ENCODE data around the gene GPR39.

Gene GPR39

DNA sequence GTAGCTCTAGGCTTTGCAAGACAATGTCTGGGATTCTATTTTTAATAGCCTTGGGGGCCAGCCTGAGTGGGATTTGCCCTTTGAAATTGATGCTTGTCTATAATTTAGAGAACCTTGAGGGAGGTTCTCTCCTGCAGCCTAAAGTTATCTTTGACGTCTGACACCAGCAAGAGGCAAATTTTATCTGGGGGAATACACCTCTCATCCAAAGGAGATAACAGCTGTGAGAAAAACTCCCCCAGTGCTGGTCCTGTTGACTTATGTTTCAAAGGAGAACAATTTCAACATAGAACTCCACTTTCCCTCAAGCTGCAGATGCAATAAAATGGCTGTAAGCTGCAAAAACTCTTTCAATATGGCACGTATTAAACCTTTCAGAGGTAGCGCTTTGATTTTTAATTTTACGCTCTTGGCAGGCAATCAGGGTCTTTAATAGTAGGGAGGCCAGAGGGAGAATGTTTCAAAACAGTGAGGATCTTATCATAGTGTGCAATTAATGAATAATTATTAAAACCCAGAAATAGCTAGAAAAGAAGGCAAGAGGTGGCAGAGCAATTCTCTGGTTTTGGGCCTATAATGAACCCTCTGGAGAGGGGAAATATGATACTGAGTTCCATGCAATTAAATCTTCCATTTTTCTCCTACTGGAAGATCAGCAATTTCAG, 191.0 kb downstream of the GPR39 start:
- FAIRE-seq, result no peak

DNA sequence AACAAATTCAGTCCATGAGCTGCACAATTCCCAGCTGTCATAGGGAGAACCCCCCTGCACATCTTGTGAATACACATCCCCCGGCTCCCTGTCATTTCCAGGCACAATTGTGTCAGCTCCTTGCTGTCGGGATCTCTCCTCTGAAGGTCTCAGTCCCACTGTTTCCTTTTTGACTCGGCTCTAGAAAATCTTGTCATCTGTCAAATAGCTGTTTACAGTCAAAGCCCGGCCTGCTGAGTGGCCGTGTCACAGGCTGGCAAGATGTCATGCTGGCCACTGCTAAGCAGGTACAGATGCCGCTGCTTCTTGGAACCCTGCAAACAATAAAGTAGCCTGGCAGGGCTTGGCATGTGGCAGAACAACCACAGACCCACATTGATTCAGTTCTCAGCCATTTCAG, 191.7 kb downstream of the GPR39 start:
- no peak for FAIRE-seq

DNA sequence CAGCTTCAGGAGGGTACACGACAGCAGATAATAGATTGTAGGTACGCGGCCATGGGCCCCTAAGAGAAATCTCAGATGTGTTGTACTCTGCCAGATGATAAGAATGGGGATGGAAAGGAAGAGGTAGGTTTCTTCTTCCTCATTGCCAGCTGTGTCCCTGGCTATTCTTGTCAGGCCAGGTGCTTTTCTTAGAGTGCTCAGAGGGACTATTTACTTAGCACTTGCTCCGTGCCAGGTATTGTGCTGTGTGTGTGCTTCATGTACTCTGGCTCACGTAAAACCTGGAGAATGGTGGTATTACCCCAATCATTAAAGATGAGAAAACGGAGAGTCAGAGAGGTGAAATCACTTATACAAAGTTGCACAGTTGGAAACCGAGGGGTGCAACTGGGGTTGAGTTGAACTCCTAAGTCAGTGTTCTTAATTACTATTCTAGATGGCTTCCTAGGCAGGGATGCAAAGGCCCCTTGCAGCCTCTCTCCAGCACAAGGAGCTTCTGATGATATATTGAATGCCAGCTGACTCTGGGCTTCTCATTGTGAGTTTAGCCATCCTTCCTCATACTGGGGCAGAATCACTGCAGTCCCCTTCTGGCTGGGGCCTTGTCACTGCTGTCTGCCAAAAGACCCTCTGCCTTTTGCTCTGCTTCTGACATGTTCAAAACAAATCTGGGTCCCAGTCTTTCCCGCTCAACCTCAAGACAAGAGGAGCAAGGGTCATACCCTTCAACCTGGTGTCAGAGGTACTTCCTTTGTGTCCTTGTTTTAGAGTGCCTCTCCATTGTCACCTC, 192.7 kb downstream of the GPR39 start:
- FAIRE-seq, result no peak

DNA sequence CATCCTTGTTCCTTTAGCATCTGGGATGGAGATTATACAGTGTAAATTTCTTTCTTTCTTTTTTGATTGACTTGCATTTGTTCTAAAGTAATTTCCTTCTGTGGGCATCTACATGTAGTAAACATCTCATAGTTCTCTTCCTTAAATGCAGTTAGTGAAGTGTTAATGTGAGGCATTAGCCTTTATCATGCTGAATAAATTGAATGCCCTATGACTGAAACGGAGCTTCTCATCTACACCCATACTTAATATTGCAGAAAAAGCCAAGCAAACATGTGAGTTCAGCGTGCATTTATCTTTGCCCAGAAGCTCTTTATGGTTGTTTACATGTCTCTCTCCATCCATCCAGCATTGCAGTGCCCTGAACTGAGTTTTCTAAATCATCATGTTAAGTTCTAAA, 195.1 kb downstream of the GPR39 start:
- FAIRE-seq, result no peak

DNA sequence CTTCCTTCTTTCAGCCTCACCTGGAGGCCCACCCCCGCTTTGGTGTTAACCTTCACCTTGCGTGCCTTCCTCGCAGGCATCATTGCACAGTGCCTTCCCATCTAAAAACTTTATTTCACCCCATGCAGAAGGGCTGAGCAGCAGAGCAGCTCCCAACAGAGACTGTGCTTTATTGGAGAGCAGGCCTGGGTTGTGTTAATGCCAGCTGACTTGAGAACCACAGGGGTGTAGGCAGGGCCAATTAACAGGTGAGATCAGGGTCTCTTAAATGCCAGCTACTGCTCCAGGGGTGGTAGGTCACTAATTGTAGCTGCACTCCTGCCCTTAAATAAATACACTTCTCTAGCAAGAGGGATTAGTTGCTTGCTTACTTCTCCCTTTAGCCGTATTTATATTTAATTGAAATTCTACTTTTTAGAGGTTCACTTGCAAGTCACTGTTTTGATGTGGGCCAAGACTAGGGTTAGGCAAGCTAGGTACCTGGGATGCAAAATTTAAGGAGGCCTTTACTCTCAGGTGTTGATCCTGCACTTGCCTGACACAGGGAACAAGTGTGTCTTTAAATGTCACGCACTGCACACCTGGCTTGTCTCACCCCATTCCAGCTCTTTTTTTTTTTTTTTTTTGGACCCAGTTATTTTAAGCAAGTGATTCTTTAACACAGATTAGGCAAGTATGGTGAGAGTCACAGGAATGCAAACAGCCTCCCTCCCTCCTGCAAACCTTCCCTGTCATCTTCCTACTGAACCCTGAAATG, 198.9 kb downstream of the GPR39 start:
- no peak for FAIRE-seq

DNA sequence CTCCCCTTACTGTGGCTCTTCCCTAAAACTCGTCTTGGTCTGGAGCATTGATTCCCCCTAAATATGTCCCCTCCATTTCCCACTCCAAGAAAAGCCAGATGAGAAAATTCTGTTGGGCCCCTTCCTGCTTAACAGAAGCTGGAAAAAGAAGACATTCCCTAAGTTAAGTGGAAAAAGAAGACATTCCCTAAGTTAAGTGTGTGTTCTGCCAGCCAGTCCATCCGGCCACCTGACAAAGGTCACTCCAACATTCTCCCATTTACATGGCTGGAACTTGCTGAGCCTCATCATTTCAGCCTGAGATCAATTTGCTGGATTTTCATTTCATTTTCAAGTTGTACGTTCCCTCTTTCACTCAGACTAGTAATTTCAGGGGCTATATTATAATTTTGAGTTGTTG, 201.4 kb downstream of the GPR39 start:
- no peak for FAIRE-seq

DNA sequence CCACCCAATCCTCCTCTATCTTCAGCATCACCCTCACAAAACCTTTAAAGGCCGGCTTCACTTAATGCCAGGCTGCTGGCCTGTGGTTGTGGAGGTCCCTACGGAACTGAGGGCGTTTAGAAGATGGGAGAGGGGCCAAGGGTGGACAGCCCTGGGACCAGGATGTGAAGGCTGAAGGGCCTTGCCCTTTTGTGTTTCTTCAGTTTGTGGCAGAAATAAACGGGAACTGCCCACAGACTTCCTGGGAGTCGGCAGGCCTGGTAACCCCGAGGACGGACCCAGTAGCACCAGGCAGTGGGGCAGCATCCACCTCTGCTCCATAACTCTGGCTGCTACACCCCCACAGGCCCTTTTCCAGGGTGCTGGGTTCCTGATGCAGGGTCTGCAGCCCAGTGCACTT, 202.1 kb downstream of the GPR39 start:
- no peak for FAIRE-seq

DNA sequence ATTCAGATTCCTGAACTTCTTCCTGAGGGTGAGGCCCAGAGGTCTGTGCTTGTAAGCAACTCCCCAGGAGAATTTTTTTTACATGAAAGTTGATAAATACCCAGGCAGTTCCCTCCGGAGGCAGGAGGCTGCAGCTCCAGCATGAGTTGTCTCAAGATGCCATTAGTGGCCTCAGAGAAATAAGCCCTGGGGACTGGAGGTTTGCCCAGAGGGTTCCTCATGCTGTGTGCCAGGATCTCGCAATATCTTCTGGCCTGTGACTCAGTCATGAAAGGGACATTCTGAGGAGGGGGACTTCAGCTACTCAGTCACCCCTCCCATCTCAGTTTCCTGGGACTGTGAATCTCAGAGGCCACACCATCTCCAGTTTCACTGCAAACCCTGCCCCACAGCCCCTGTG, 203.5 kb downstream of the GPR39 start:
- no peak for FAIRE-seq

DNA sequence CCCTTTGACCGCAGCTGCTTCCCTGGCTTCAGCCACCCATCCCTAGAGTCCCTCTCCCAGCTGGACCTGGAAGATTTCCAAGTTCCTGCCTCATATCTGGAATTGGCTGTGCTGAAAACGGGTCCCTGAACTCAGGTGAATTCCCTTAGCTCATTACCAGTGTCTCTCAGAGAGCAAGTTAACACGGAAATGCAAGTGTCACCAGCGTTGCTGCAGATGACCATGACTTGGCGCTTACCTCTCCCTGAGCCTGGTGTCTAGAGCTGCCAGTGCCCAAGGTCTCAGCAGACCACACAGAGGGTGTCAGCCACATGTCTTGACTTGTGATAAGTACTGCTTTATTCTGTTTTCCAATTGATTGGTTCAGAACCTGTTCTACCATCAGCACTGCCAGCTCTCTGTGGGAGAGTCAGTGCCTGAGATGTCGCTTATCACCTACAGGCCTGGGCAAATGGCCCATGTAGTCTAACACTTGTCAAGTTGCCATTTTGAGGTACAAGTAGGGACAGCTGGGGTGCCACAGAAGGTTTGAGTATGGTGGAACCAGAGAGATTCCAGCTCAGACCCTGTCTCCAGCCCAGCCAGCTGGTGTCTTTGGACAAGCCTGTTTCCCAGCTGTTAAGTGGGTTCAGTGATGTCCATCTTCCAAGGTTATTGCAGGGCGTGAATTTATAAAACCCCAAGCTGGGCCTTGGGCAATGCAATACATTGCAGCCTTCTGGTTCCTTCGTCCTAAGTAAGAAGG, 204.7 kb downstream of the GPR39 start:
- FAIRE-seq, result no peak

DNA sequence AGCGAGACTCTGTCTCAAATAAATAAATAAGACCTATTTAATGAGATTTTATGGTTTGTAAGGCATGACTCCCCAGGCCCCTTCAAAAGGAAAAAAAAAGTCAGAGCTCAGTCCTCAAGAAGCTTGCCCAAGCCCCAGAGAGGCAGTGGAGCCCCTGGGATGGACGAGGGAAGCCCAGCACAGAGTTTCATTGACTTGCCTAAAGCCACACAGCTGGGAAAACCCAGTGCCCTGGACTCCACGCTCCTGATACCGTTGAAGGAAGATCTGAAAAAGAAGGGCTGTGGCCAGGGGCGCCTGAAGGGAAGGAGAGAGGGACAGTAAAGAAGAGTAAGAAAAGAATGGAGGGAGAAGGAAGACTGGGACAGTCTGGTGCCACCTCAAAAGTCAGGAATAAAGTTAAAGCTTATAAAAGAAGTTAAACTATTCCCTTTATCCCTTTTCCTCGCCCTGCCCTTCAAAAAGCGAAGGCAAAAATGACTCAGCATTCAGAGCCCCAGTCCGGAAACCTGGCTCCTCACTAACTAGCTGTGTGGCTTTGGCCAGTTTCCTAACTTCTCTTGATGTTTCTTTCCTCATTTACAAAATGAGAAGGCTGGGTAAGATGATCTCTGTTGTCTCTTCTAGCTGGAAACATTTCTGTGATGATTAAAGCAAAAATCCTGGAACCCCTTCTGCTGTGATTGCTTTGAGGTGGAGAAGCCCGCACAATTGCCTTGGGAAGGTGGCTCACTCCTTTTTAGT, 206.7 kb downstream of the GPR39 start:
- FAIRE-seq, result no peak

DNA sequence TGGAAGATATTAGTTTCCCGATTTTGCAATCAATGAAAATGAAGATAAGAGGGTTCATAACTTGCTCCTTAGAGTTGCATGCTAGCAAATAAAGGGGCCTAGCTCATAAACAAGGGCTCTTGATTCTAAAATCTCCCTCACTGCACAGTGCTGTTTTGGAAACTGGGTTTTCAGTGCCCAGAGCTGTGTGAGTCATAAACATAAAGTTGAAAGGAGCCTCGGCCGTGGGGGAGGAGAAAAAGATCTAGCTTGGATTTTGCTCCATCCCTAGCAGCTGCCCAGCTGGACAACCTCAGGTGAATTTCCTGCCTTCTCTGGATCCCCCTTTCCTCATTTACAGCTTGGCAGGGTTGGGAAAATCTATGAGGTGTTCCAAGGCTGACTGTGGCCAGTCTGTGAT, 210.9 kb downstream of the GPR39 start:
- no peak for FAIRE-seq

DNA sequence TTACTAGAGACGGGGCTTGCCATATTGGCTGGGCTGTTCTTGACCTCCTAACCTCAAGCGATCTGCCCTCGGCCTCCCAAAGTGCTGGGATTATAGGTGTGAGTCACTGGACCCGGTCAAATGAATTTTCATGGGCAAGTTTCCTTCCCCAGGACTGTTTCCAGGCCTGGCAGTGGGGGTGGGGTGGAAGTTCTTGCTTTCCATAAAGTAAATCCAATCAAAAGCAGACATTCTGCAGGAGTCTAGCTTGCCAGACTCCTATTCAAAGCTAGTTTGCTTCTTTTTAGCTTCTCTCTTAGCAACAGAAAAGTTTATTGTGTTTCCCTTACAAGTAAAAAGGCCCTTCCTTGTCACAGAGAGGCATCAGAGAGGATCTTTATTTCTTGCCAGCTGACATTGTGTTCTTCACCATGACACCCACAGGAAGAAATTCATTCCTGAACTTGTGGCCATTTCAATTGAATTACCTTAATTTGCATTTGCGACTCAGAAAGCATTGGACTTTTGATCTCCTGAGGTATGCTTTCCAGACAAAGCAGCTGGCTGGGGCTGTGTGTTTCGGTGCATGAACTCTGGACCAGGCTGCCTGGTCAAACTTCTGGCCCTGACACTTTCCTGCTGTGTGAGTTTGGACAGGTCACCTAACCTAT, 215.5 kb downstream of the GPR39 start:
- no peak for FAIRE-seq

DNA sequence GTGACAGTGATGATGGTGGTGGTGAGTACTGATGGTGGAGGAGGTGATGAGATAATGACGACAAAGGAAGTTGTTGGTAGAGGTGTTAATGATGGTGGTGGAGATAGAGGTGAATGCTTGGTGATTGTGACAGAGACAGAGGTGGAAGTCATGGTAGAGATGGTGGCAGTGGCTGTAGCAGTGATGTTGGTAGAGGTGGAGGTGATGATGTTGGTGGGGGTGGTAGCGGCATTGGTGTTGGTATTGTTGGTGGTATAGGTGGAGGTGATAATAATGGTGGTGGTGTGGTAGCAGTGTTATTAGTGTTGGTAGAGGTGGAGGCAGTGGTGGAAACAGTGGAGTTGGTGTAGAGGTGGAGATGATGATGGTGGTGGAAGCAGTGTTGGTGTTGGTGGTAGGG, 217.0 kb downstream of the GPR39 start:
- no peak for FAIRE-seq

DNA sequence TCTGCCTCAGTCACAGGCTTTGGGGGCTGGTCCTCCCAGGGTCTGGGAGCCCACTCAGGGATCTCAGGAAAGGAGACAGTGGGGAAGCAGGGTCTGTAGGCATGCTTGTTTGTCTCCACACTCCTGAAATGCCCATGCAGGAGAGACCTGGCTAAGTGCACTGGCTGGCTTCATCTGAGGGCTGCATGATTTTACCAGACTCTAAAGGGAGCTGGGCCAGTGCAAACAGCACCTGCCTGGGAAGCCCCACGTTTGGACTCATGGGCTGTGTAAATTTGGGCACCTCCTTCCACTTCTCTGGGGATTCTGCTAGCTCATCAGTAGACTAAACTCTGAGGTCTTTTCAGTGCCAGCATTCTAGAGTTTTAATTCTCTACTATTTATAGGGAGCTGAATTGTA, 219.7 kb downstream of the GPR39 start:
- no peak for FAIRE-seq

DNA sequence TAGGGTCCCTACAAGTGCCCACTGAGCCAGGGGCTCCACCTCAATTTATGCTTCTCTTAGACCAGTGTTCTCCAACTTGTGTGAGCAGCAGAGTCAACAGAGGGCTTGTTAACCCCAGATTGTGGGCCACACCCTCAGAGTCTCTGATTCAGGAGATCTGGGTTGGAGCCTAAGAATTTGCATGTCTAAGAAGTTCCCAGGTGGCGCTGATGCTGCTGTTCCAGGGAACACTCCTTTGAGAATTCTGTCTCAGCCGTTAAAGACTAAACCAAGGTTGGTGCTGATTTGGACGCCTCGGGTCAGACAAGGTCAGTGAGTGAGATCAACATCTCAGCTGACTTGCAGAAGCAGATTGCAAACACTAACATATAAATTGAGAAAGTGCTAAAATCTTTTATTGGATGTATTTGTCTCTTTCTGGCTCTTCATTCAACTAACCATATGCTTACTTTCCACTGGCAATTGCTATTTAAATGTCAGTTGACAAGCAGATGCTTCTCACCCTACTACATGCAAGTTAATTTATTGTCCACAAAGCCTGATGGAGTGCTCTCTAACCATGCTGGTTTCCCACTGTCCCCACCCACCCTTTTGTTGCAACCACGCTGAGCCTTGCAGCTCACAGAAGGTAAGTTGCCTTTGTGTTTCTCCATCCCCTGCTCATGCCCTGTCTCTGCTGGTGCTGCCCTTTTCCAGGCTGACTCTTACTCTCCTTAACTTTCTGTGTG, 221.9 kb downstream of the GPR39 start:
- no peak for FAIRE-seq

DNA sequence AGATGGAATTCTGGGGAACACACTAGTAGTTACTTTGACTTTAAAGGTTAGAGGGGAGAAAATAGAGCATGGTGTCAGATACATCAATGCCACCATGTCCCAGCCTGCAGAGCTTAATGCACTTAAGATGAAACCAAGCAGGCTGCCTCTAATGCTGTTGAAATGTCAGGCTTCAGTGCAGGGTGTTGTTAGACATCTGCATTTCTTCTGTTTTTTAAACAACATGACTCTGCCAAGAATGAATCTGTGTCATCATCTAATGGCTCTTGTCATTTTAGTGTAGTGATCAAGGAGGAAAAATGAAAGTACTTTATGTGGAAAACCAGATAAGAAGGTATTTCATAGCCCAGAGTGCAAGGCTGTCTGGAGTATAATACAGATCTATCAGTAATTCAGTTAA, 223.5 kb downstream of the GPR39 start:
- no peak for FAIRE-seq

DNA sequence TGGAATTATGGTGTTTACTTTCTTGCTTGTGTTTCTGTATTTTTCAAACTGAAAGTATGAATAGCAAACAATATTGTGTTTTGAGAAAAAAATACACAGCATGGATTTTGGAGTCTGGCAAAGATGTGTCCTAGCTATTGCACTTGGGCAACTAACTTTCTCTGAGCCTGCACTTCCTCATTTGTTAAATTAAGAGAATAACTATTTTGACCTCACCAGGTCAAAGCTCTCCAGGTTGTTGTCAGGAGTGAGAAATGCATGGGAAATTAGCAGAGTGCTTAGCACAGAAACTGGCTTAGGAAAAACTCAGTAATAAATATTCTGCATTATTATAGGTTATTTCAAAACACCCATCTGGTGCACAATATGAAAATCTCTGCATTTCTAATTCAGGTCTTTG, 225.2 kb downstream of the GPR39 start:
- no peak for FAIRE-seq

DNA sequence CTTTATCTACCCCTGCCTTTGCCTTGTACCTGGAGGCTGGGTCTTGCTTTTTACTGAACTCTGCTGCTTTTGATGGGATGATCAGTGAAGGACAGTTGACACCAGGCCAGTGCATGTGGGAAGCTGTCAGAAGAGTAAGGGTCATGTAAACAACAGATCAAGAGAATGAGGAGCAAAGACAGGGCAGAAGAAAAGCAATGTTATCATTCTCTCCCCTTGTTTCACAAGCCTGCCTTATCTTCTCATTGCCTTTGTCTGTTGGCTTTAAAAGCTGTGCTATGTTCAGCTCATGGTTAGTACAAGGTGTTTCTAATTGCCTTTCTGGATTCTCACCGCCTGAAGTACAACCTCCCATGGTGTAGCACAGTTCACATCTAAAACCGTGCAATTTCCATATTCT, 225.8 kb downstream of the GPR39 start:
- no peak for FAIRE-seq

DNA sequence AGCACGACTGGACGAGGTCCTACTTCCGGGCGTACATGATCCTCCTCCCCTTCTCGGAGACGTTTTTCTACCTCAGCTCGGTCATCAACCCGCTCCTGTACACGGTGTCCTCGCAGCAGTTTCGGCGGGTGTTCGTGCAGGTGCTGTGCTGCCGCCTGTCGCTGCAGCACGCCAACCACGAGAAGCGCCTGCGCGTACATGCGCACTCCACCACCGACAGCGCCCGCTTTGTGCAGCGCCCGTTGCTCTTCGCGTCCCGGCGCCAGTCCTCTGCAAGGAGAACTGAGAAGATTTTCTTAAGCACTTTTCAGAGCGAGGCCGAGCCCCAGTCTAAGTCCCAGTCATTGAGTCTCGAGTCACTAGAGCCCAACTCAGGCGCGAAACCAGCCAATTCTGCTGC, 228.6 kb downstream of the GPR39 start:
- no peak for FAIRE-seq

DNA sequence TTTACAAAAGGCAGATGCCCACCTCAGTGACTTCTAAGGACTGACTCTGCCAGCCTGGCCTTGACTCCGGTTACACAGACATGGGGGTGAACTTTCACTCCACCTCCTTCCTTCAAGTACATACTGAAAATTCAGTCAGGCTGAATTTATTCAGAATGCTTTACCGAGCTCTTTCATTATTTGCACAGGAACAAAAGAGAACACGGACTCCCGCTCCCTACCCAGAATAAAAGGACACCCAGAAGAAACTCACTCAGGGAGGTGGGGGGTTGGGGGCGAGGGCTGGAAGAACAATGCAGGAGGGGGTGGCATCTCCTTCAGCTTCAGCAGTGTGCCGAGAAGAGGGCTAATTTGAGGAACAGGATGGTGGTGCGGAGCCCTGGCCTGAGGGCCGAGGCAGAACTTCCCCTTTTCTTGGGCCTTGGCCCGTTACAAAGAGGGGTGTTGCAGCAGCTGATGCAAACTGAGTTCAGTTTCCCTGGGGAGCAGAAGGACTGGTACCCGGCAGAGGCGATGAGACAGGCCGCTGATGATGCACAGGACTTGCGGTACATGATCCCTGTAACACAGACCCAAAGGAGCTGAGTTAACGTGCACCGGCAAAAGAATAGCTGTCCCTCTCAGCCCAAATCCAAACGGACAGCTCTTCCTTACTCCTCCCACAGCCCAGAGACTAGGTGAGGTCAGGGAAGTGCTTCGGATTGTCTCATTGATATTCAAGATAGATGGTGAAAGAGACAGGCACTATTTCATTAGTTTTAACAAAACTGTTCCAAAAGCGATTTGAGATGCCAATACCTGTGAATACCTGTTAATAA, 229.3 kb downstream of the GPR39 start:
- FAIRE-seq, result no peak

All from G401.6 (cell line).